Activated T-helper 2 cell treated with anti-CD3 and anti-CD28 coated beads, Interferon-gamma antibody, Interleukin-2, Interleukin-4, amounts not matched to agents 10 μg/mL and 5 μg/mL and 100 μg/mL, durations not matched to agents 14 hours and 24 hours and 36 hours (primary cell): ENCODE data around the gene PPP2R5B. TPM values are rescaled to one million over a fixed set of nuclear protein-coding genes. Genes with fewer than 3 reads are reported as not detected.

Source experiments
- DNase-seq: peaks from one replicate; pipeline ENCODE4 v3.0.0; 2021; ENCODE audit warnings: low spot score
- H3K27ac Mint-ChIP-seq: one replicate; pipeline ENCODE4 v1.8.0; 2021; ENCODE audit warnings: mixed read lengths
- H3K27me3 Mint-ChIP-seq: one replicate; pipeline ENCODE4 v1.8.0; 2021; ENCODE audit warnings: low read depth, mixed read lengths
- H3K36me3 Mint-ChIP-seq: one replicate; pipeline ENCODE4 v1.8.0; 2021; ENCODE audit warnings: low read depth, mixed read lengths
- H3K4me1 Mint-ChIP-seq: one replicate; pipeline ENCODE4 v1.8.0; 2021; ENCODE audit warnings: low read depth, mixed read lengths
- H3K4me3 Mint-ChIP-seq: one replicate; pipeline ENCODE4 v1.8.0; 2021; ENCODE audit warnings: low read depth, mild to moderate bottlenecking, moderate library complexity, mixed read lengths
- H3K9me3 Mint-ChIP-seq: one replicate; pipeline ENCODE4 v1.8.0; 2021; ENCODE audit warnings: mixed read lengths
- intact Hi-C: fragments of 100-400 bp; cut with micrococcal nuclease; formaldehyde crosslinking; loops from one replicate; pipeline ENCODE4 v1.15.1; 2023
- total RNA-seq: library from RNA; stranded (reverse); gene quantifications from 2 replicates; pipeline ENCODE4 v1.2.3, GENCODE V29; 2022

The PPP2R5B gene
- total RNA-seq, 1 donor from 2014 or later, result 13.6 TPM

- Mint-ChIP-seq H3K27ac (no peak overlapping the region), H3K4me3 (no peak overlapping the region), H3K9me3 (no peaks in the 10 kb centered on the region), H3K4me1 (peaks cover 9% of the 10 kb centered on the region), H3K36me3 (peaks cover 6% of the 10 kb centered on the region), H3K27me3 (no peaks in the 10 kb centered on the region)
- DNase-seq, result no peak
- intact Hi-C loops, result no loop called here
Observed at GRCh38 chr11:64892838-64893193, 31.7 kb upstream of the PPP2R5B start.

- H3K27me3 Mint-ChIP-seq, result no peaks in the 10 kb centered on the region
Observed at GRCh38 chr11:64893194-64894069, 31.1 kb upstream of the PPP2R5B start.

GRCh38 chr11:64894070-64894811 lies 30.2 kb upstream of the PPP2R5B start:
- Mint-ChIP-seq H3K27ac (no peak overlapping the region), H3K4me1 (peaks cover 1% of the 10 kb centered on the region), H3K9me3 (no peaks in the 10 kb centered on the region), H3K36me3 (peaks cover 12% of the 10 kb centered on the region), H3K27me3 (no peaks in the 10 kb centered on the region), H3K4me3 (no peak overlapping the region)
- intact Hi-C loops, result loop anchor here (1.0 to 2.0 kb wide), 2 partner anchors 15 to 47 kb away; partner anchors contain the start of gene EHD1
- DNase-seq, result peak; percentile 83

More at GRCh38 chr11:64893194-64894069, 31.1 kb upstream of the PPP2R5B start:
- intact Hi-C loops, result loop anchor here (1.0 to 2.0 kb wide), 2 partner anchors 15 to 46 kb away; partner anchors contain the start of gene EHD1
- H3K27ac Mint-ChIP-seq, result no peak overlapping the region
- no peak for DNase-seq
- H3K9me3 Mint-ChIP-seq, result no peaks in the 10 kb centered on the region
- peaks cover 7% of the 10 kb centered on the region for H3K36me3 Mint-ChIP-seq
- H3K4me3 Mint-ChIP-seq, result no peak overlapping the region
- H3K4me1 Mint-ChIP-seq, result peaks cover 4% of the 10 kb centered on the region

GRCh38 chr11:64894812-64895452 lies 29.6 kb upstream of the PPP2R5B start:
- H3K4me3 Mint-ChIP-seq, result no peak overlapping the region
- intact Hi-C loops, result loop anchor here (1.0 to 2.0 kb wide), 2 partner anchors 16 to 48 kb away; partner anchors contain the start of gene EHD1
- H3K36me3 Mint-ChIP-seq, result peaks cover 16% of the 10 kb centered on the region
- H3K9me3 Mint-ChIP-seq, result no peaks in the 10 kb centered on the region
- DNase-seq, result no peak
- no peaks in the 10 kb centered on the region for H3K27me3 Mint-ChIP-seq
- H3K27ac Mint-ChIP-seq, result no peak overlapping the region
- H3K4me1 Mint-ChIP-seq, result peaks cover under 1% of the 10 kb centered on the region

- peaks cover 24% of the 10 kb centered on the region for H3K36me3 Mint-ChIP-seq
- no peak overlapping the region for H3K27ac Mint-ChIP-seq
- H3K4me3 Mint-ChIP-seq, result no peak overlapping the region
- no peaks in the 10 kb centered on the region for H3K9me3 Mint-ChIP-seq
- H3K27me3 Mint-ChIP-seq, result no peaks in the 10 kb centered on the region
- DNase-seq, result no peak
- intact Hi-C loops, result no loop called here
- peaks cover 4% of the 10 kb centered on the region for H3K4me1 Mint-ChIP-seq
Observed at GRCh38 chr11:64896448-64897022, 28.0 kb upstream of the PPP2R5B start.

GRCh38 chr11:64897381-64898075 lies 27.0 kb upstream of the PPP2R5B start:
- H3K27ac Mint-ChIP-seq, result no peak overlapping the region
- no peak for DNase-seq

GRCh38 chr11:64898076-64898445 lies 26.4 kb upstream of the PPP2R5B start:
- Mint-ChIP-seq H3K4me1 (peaks cover 4% of the 10 kb centered on the region), H3K36me3 (peaks cover 30% of the 10 kb centered on the region), H3K9me3 (no peaks in the 10 kb centered on the region), H3K4me3 (no peak overlapping the region), H3K27me3 (no peaks in the 10 kb centered on the region), H3K27ac (no peak overlapping the region)
- no peak for DNase-seq
- intact Hi-C loops, result no loop called here

More at GRCh38 chr11:64897381-64898075, 27.0 kb upstream of the PPP2R5B start:
- no peak overlapping the region for H3K4me3 Mint-ChIP-seq
- H3K27me3 Mint-ChIP-seq, result no peaks in the 10 kb centered on the region
- intact Hi-C loops, result no loop called here
- no peaks in the 10 kb centered on the region for H3K9me3 Mint-ChIP-seq
- H3K4me1 Mint-ChIP-seq, result peaks cover 4% of the 10 kb centered on the region
- peaks cover 30% of the 10 kb centered on the region for H3K36me3 Mint-ChIP-seq

GRCh38 chr11:64898541-64898940 lies 25.9 kb upstream of the PPP2R5B start:
- no peak for DNase-seq
- H3K27ac Mint-ChIP-seq, result no peak overlapping the region
- H3K4me1 Mint-ChIP-seq, result peaks cover 4% of the 10 kb centered on the region
- H3K36me3 Mint-ChIP-seq, result peaks cover 30% of the 10 kb centered on the region
- no peak overlapping the region for H3K4me3 Mint-ChIP-seq
- intact Hi-C loops, result no loop called here
- no peaks in the 10 kb centered on the region for H3K27me3 Mint-ChIP-seq
- no peaks in the 10 kb centered on the region for H3K9me3 Mint-ChIP-seq

GRCh38 chr11:64900263-64900678 lies 24.2 kb upstream of the PPP2R5B start:
- DNase-seq, result peak; percentile 22
- peak overlapping the region; percentile 85 for H3K27ac Mint-ChIP-seq
- intact Hi-C loops, result no loop called here
- H3K27me3 Mint-ChIP-seq, result no peaks in the 10 kb centered on the region
- H3K4me1 Mint-ChIP-seq, result peaks cover 4% of the 10 kb centered on the region
- no peak overlapping the region for H3K4me3 Mint-ChIP-seq
- H3K9me3 Mint-ChIP-seq, result no peaks in the 10 kb centered on the region
- peaks cover 29% of the 10 kb centered on the region for H3K36me3 Mint-ChIP-seq

GRCh38 chr11:64900774-64901173 lies 23.7 kb upstream of the PPP2R5B start:
- H3K9me3 Mint-ChIP-seq, result no peaks in the 10 kb centered on the region
- no peak for DNase-seq
- H3K36me3 Mint-ChIP-seq, result peaks cover 33% of the 10 kb centered on the region
- no peaks in the 10 kb centered on the region for H3K27me3 Mint-ChIP-seq
- H3K4me1 Mint-ChIP-seq, result peaks cover 4% of the 10 kb centered on the region
- H3K27ac Mint-ChIP-seq, result no peak overlapping the region
- intact Hi-C loops, result no loop called here
- H3K4me3 Mint-ChIP-seq, result no peak overlapping the region

GRCh38 chr11:64902102-64902900 lies 22.2 kb upstream of the PPP2R5B start:
- no peak overlapping the region for H3K27ac Mint-ChIP-seq
- H3K9me3 Mint-ChIP-seq, result no peaks in the 10 kb centered on the region
- peaks cover 4% of the 10 kb centered on the region for H3K4me1 Mint-ChIP-seq
- no peak overlapping the region for H3K4me3 Mint-ChIP-seq
- peaks cover 30% of the 10 kb centered on the region for H3K36me3 Mint-ChIP-seq
- intact Hi-C loops, result no loop called here
- no peak for DNase-seq
- no peaks in the 10 kb centered on the region for H3K27me3 Mint-ChIP-seq
